ENCODE measurements around the gene FADS6. TPM values are rescaled to one million over a fixed set of nuclear protein-coding genes. Genes with fewer than 3 reads are reported as not detected.

FADS6 gene
- total RNA-seq, 1 experiment from 2014 or later: 1.2 TPM

DNA sequence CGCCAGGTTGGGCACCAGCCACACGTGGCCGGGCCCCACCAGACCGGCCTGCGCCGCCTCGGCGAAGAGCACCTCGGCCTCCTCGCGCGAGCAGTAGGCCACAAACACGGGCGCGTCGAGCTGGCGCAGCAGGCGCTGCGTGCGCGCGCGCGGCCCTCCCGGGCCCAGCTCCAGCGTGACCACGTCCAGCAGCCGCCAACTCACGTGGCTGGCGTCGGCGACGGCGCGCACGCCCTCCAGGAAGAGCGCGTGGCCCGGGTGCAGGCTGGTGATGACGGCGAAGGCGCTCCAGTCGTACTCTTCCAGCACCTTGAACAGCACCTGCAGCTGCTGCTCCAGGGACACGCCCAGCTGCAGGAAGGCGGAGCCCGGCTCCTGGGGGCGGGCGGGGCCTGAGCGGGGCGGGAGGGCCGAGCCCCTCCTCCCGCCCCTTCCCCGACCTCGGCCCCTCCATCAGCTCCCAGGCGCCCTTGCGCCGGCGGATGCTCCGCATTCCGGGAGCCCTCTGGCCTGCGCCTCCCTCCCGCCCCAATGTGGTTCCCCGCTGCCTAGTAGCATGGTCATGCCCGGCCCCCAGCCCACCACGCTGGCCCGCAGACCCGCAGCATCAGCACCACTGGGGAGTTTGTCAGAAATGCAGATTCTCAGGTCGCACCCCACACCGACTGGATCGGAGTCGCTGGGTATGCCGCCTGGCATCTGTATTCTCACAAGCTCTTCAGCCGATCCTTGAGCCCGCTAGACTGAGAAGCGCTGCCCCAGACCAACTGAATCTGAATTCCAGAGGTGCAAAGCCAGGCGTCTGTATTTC lies 41.0 kb downstream of the FADS6 start:
- H3K18ac ChIP-seq (ENCODE audit: insufficient read length, low read depth, low read length): no peak overlapping the region
- H2BK5ac ChIP-seq (ENCODE audit: insufficient read length, low read length): no peak overlapping the region
- H3K27me3 Mint-ChIP-seq (ENCODE audit: low read depth): peaks cover 94% of the 10 kb centered on the region
- H3K9ac ChIP-seq (ENCODE audit: extremely low read depth, insufficient read length, low read length): peak overlapping the region; percentile 45
- H2BK15ac ChIP-seq (ENCODE audit: low read depth, low read length): no peak overlapping the region; the same call in 1 of the 2 replicates
- H3K36me3 Mint-ChIP-seq (ENCODE audit: insufficient read depth in 1 of 3, low read depth in 3 of 3): no peaks in the 10 kb centered on the region
- H3K27ac ChIP-seq (ENCODE audit: insufficient read length, low read depth, low read length): no peak overlapping the region
- H2BK120ac ChIP-seq (ENCODE audit: low read depth, low read length, poor library complexity, severe bottlenecking): no peak overlapping the region
- H4K20me1 ChIP-seq (ENCODE audit: control insufficient read depth, insufficient read depth, insufficient read length): no peaks in the 10 kb centered on the region
- H3K9me3 ChIP-seq (ENCODE audit: control insufficient read depth, low read depth, low read length): no peaks in the 10 kb centered on the region
- H3K27me3 ChIP-seq (ENCODE audit: insufficient read depth, low read length): peaks cover 39% of the 10 kb centered on the region
- H3K79me1 ChIP-seq (ENCODE audit: insufficient read depth, low read depth, low read length, poor library complexity, severe bottlenecking): no peaks in the 10 kb centered on the region
- peak overlapping the region; percentile 75 for H3K4me2 ChIP-seq (ENCODE audit: insufficient read depth, insufficient read length, low read length)
- peak overlapping the region; percentile 74 to 82 for H3K4me3 Mint-ChIP-seq
- H2AK5ac ChIP-seq (ENCODE audit: insufficient read length, low read length): no peak overlapping the region
- no peak overlapping the region for H2BK20ac ChIP-seq (ENCODE audit: low read depth, low read length, poor library complexity, severe bottlenecking)
- no peak overlapping the region for H4K91ac ChIP-seq (ENCODE audit: insufficient read length, low read depth, low read length)
- no peak overlapping the region for H4K8ac ChIP-seq (replicated peaks; ENCODE audit: insufficient read length, low read depth, low read length)
- no peak overlapping the region for H3K23ac ChIP-seq (ENCODE audit: insufficient read length, low read depth, low read length)
- no peak overlapping the region for H3K56ac ChIP-seq (ENCODE audit: insufficient read length, low read depth, low read length)
- H3K23me2 ChIP-seq (ENCODE audit: insufficient read length, low read depth, low read length, poor library complexity, severe bottlenecking): peaks cover 9% of the 10 kb centered on the region
- peak; percentile 98 for DNase-seq
- no CpG with 5 or more reads among the region's 76 CpGs for WGBS (ENCODE audit: extremely low coverage, insufficient read length, low lambda C conversion rate)
- H3K9me3 Mint-ChIP-seq: no peaks in the 10 kb centered on the region
- H3K4ac ChIP-seq (ENCODE audit: low read depth, low read length): no peak overlapping the region
- no peak overlapping the region for H4K5ac ChIP-seq (ENCODE audit: insufficient read length, low read depth, low read length)
- H3K27ac Mint-ChIP-seq: no peak overlapping the region; a peak in 1 of 7 replicates
- H2AFZ ChIP-seq (ENCODE audit: low read length): no peak overlapping the region
- no peak overlapping the region for H3K14ac ChIP-seq (ENCODE audit: insufficient read depth, low read length)
- H3K4me1 ChIP-seq (ENCODE audit: insufficient read depth, low read length): no peaks in the 10 kb centered on the region
- TF ChIP-seq, protein P1, sequence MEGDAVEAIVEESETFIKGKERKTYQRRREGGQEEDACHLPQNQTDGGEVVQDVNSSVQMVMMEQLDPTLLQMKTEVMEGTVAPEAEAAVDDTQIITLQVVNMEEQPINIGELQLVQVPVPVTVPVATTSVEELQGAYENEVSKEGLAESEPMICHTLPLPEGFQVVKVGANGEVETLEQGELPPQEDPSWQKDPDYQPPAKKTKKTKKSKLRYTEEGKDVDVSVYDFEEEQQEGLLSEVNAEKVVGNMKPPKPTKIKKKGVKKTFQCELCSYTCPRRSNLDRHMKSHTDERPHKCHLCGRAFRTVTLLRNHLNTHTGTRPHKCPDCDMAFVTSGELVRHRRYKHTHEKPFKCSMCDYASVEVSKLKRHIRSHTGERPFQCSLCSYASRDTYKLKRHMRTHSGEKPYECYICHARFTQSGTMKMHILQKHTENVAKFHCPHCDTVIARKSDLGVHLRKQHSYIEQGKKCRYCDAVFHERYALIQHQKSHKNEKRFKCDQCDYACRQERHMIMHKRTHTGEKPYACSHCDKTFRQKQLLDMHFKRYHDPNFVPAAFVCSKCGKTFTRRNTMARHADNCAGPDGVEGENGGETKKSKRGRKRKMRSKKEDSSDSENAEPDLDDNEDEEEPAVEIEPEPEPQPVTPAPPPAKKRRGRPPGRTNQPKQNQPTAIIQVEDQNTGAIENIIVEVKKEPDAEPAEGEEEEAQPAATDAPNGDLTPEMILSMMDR (conservative IDR thresholded peaks at IDR 0.05): no peak
- no peak overlapping the region for H3T11ph ChIP-seq (ENCODE audit: low read length)
- no peaks in the 10 kb centered on the region for H3K79me2 ChIP-seq (ENCODE audit: insufficient read depth, low read length)
- peaks cover 8 to 11% of the 10 kb centered on the region in 2 experiments for H3K4me1 Mint-ChIP-seq
- no peak overlapping the region for H2BK12ac ChIP-seq (ENCODE audit: insufficient read length, low read depth, low read length)
